Purkinje cell (primary cell): ENCODE data around the gene PFAS. TPM values are rescaled to one million over a fixed set of nuclear protein-coding genes. Genes with fewer than 3 reads are reported as not detected.

Experiments
- polyA plus RNA-seq: library from polyadenylated mRNA; unstranded; fragments of >200 nt; fragmentation: Nextera tagmentation; gene quantifications from 2 replicates; pipeline ENCODE4 v1.2.1, GENCODE V29; 2014

The PFAS gene
- polyA plus RNA-seq: 4.5 and 5.7 TPM in 2 replicates

GRCh38 chr17:8248751-8249607, at the start of gene PFAS:
Gene PFAS (plus strand): TSS chr17:8249289. CDS start chr17:8253938, 4,649 bp downstream.

GRCh38 chr17:8209907-8210760, 39.0 kb upstream of the PFAS start, which contains the start of gene AURKB:
Gene AURKB (minus strand): TSS chr17:8210575. CDS start chr17:8210224, 351 bp downstream.

GRCh38 chr17:8288336-8289102, 39.4 kb downstream of the PFAS start, which contains the start of gene RANGRF:
Gene RANGRF (plus strand): TSS chr17:8288670. CDS start chr17:8288789, 119 bp downstream.

Other genes with a start within 250 kb of the PFAS start
- not detected in 2 replicates for gene GUCY2D, start 246.7 kb upstream of the PFAS start, polyA plus RNA-seq
- not detected in 2 replicates for gene ALOX15B, start 210.2 kb upstream of the PFAS start, polyA plus RNA-seq
- gene ALOX12B, start 161.6 kb upstream of the PFAS start, polyA plus RNA-seq: 1.2 TPM in 1 of 2 replicates, not detected in the other
- not detected in 2 replicates for gene ALOXE3, start 130.8 kb upstream of the PFAS start, polyA plus RNA-seq
- not detected in 2 replicates for gene HES7, start 125.2 kb upstream of the PFAS start, polyA plus RNA-seq
- gene PER1, start 96.9 kb upstream of the PFAS start, polyA plus RNA-seq: 0.32 and 0.97 TPM in 2 replicates
- 221 and 250 TPM in 2 replicates for gene VAMP2, start 86.3 kb upstream of the PFAS start, polyA plus RNA-seq
- 3.1 and 12.4 TPM in 2 replicates for gene TMEM107, start 72.9 kb upstream of the PFAS start, polyA plus RNA-seq
- gene BORCS6, start 59.1 kb upstream of the PFAS start, polyA plus RNA-seq: 0.74 TPM in 1 of 2 replicates, not detected in the other
- gene AURKB, start 38.7 kb upstream of the PFAS start, polyA plus RNA-seq: 0.82 TPM in 1 of 2 replicates, not detected in the other
- gene CTC1, start 1.2 kb upstream of the PFAS start, polyA plus RNA-seq: 0.35 and 5.6 TPM in 2 replicates
- gene RANGRF, start 39.4 kb downstream of the PFAS start, polyA plus RNA-seq: 89.6 and 95.5 TPM in 2 replicates
- gene SLC25A35, start 46.1 kb downstream of the PFAS start, polyA plus RNA-seq: 1.9 TPM in 1 of 2 replicates, not detected in the other
- 0.60 TPM in 1 of 2 replicates, not detected in the other for gene ARHGEF15, start 61.0 kb downstream of the PFAS start, polyA plus RNA-seq
- not detected in 2 replicates for gene ODF4, start 90.6 kb downstream of the PFAS start, polyA plus RNA-seq
- 780 and 817 TPM in 2 replicates for gene RPL26, start 133.9 kb downstream of the PFAS start, polyA plus RNA-seq
- gene RNF222, start 148.5 kb downstream of the PFAS start, polyA plus RNA-seq: not detected in 2 replicates
- gene NDEL1, start 186.6 kb downstream of the PFAS start, polyA plus RNA-seq: 29.5 and 32.3 TPM in 2 replicates